ENCODE results near the gene HADHB.

Gene HADHB

DNA sequence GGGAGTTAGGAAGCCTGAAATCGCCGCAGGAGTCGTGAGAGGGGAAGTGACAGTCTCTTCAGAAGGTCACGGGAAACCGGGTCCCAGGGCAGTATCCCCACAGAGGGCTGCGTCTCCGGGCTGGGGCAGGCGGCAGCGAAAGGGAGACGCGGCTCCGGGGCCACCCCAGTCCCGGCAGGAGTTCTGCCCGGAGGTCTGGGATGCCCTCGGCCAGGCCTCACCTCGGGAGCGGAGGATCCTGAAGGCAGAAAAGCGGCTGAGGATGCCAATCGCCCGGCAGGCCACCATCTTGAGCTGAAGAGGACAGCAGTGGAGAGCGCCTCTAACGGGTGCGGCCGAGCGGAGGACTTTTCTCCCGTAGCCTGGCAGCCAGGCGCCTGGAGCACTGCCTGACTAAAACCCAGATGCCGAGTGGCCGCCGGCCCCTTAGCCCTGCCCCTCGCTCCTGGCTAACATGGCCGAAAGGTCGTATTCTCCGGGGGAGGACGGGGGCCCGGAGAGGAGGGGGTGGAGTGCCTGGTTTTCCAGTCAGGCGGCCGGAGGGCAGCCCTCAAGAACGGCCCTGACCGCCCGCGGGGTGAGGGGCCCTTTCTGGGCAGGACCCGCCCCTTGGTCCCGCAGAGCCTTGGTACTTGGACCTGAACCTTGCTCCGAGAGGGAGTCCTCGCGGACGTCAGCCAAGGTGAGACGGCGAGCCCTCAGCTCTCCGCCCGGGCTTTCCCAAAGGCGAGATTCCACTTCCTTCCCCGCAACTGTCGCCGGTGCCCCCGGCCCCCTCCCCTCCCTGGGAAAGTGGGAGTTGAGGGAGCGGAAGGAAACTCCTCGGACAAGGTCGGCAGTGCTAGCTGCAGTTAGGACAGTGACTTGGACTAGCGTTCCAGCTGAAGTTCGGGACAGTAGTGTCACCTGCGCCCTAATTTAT, at the start of gene HADHB, which contains the start of gene HADHA:
Gene HADHB (plus strand): TSS at position 631 of the 922 bp plus-strand sequence. CDS start 9,316 bp downstream, outside the sequence.
Gene HADHA (minus strand): TSS at position 324 of the 922 bp plus-strand sequence. CDS start 36 bp downstream, at position 288.
- Histone ChIP-seq H3K27ac (peak within 1 kb of the TSS; percentile 93 to 100 (median 99)), H3K4me3 (peak within 1 kb of the TSS; percentile 68 to 96 (median 88))

DNA sequence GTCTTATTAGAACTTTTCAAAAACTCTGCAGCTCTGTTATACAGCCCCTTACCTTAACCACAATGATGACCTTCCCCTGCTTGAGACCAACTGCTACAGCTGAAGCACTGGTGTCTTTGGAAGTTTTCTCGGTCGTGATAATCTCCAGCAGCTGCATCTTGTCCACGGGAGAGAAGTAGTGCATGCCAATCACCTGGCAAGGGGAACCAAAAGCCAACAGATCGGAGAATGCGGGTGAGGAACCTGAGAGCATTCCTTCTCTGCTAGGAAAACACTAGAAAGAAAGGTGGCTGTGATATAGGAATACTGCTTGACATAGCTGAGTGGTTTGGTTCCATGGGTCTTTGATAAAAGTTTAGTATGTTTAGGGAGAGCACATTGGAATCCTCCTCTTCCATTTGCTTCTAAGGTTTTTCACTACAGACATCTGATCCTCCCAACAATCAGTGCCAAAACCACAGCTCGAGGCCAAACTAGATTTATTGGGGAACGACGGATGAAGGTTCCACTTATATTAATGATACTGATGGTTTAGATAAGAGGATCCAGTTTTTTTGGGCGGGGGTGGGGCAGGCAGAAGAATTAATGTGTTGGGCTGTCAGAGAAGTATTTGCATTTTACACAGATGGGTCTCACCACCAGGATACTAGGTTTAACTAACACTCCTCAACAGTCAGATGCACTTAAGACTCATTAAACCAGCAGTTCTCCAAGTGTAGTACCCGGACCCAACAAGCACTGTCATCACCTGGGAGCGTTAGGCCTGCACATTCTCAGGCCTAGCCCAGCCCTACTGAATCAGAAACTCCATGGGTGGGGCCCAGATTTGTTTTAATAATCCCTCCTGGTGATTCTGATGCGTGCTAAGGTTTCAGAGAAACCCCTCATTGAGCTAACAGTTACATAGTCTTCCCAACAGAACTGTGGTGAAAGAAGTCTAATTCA, 49.4 kb upstream of the HADHB start:
- no peak overlapping the region for H3K4me3 ChIP-seq
- peak overlapping the region in 1 of 21 experiments; percentile 11 for H3K27ac ChIP-seq

DNA sequence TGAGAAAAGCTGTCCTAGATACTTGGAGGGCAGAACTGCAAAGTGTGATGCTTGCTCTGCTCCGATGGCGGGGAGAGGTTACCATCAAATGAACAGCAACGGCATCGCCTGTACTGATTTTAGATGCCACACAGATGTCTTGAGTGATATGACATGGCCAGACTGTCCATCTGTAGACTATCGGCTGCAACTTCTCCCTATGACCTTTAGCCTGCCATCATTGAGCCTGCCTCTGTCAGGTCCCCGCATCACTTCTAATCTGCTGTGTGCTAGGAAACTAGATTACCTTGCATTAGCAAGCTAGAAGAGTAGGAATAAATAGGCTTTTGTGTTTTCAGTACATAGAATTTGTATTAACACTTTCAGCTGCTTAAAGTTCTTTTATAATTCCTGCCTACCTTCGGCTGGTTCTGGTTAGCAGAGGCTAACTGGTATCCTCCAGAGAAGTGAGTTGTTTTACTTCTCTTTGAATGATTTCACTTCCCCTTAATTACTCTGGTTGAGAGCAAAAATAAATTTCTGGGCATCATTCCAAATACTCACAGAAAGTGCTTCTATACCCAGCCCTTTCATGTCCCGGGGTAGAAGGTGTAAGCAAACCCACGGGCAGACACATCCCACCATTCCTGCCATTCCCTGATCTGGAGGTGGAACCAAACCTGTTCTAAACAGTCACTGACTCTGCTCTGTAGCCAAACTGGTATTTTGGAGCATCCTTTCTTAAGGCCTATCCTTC, 47.9 kb upstream of the HADHB start:
- H3K27ac ChIP-seq = peak overlapping the region in 1 of 21 experiments; percentile 19
- H3K4me3 ChIP-seq = no peak overlapping the region

GRCh38 chr2:26197516-26197915, 47.2 kb upstream of the HADHB start:
- Histone ChIP-seq H3K4me3 (no peak overlapping the region), H3K27ac (no peak overlapping the region)

DNA sequence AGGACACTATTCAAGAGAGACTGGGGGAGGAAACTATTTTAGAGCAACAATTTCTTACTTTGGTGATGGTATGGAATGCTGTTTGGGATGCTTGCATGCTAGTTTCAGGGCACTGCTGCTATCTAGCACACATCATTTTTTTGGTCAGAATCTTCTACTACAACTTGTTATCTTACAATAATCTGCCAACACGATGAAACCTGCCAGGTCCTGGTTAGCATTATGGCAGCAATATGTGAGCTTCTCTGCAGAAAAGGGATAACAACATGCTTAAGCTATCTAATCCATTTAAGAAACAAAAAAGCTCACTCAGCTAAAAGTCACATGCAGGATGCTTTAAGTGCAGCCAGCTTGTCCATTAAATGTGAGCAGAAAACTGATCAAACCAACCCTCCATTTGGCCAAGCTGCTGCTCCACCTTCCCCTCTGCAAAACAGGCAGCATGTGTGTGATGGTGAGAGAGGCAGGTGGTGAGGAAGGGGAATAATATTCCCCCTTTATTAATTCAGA, 41.7 kb upstream of the HADHB start:
- no peak overlapping the region for H3K27ac ChIP-seq
- no peak overlapping the region for H3K4me3 ChIP-seq

GRCh38 chr2:26203906-26204305, 40.8 kb upstream of the HADHB start:
- H3K4me3 ChIP-seq = no peak overlapping the region
- H3K27ac ChIP-seq = no peak overlapping the region

DNA sequence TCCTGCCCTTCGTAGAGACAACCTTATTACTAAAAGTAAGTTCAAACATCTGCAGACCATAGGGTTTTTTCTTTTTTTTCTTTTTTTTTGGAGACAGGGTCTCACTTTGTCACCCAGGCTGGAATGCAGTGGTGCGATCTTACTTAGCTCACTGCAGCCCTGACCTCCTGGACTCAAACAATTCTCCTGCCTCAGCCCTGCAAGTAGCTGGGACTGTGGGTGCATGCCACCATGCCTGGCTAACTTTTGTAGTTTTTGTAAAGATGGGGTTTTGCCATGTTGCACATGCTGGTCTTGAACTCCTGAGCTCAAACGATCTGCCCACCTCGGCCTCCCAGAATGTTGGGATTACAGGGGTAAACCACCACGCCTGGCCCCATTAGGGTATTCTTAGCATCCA, 32.7 kb upstream of the HADHB start:
- Histone ChIP-seq H3K4me3 (no peak overlapping the region), H3K27ac (no peak overlapping the region)

DNA sequence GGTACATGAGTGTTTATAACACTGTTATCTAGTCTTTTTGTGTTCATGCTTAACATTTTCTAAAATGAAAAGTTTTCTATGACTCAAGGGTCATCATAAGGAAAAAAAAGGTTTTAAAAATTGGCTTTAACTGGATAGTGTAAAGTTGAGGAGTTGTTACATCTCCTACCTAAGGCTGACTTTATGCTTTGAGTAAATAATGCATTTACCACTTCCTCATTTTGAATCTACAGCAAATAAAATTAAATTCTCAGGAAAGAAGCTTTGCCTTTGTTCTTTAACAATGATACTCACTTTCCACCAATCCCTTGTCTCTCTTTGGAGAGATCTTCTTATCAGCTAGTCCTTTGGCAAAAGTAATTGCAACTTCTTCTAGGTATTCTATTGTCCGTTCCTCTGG, 30.0 kb upstream of the HADHB start:
- Histone ChIP-seq H3K4me3 (no peak overlapping the region), H3K27ac (no peak overlapping the region)

GRCh38 chr2:26215833-26216232, 28.9 kb upstream of the HADHB start:
- H3K27ac ChIP-seq = no peak overlapping the region
- H3K4me3 ChIP-seq = no peak overlapping the region

DNA sequence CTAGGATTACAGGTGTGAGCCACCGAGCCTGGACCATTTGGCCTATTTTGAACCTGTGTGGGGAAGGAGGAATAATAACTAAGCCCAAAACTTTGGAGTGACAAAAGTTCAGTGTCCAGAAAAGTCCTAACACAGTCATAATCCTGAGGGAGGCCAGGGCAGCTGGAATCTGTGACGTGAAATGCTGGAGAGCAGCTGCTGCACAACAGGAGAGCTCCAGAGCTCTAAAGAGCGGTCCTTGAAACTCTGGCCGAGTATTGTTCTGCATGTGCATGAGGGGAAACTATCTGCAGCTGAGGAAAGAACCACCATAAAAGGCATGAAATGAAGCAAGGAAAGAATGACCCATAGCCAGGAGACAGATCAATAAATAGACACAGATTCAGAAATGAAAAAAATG, 28.2 kb upstream of the HADHB start:
- Histone ChIP-seq H3K27ac (no peak overlapping the region), H3K4me3 (no peak overlapping the region)

DNA sequence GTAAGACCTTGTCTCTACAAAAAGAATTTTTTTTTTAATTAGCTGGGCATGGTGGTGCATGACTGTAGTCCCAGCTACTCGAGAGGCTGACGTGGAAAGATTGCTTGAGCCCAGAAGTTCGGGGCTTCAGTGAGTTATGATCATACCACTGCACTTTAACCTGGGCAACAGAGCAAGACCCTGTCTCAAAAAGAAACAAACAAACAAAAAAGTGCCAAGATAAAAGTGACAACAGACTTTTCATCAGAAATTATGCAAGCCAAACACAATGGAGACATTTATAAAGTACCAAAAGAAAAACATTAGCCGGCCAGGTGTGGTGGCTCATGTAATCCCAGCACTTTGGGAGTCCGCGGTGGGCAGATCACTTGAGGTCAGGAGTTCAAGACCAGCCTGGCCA, 27.0 kb upstream of the HADHB start:
- Histone ChIP-seq H3K4me3 (no peak overlapping the region), H3K27ac (no peak overlapping the region)

DNA sequence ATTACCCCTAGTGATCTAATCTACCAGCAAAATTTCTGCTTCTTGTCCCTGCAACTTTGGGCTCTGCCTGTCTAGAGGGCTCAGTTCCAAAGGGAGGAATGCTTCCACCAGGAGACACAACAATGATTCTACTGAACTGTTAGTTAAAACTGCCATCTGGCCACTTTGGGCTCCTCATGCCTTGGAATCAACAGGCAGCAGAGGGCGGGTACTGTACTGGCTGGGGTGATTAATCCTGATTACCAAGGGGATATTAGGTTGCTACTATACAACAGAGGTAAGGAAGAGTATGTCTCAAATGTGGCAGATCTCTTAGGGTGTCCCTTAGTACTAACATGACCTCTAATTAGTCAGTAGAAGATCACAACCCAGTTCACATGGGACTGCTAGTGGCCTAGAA, 21.7 kb upstream of the HADHB start:
- H3K27ac ChIP-seq = no peak overlapping the region
- H3K4me3 ChIP-seq = no peak overlapping the region

- Histone ChIP-seq H3K27ac (no peak overlapping the region), H3K4me3 (no peak overlapping the region)
Measured at GRCh38 chr2:26224095-26224494, 20.6 kb upstream of the HADHB start.

GRCh38 chr2:26229595-26229994, 15.1 kb upstream of the HADHB start:
- Histone ChIP-seq H3K27ac (no peak overlapping the region), H3K4me3 (no peak overlapping the region)

GRCh38 chr2:26230806-26231205, 13.9 kb upstream of the HADHB start:
- Histone ChIP-seq H3K27ac (no peak overlapping the region), H3K4me3 (no peak overlapping the region)

GRCh38 chr2:26235089-26235488, 9.7 kb upstream of the HADHB start:
- H3K27ac ChIP-seq = no peak overlapping the region
- no peak overlapping the region for H3K4me3 ChIP-seq

GRCh38 chr2:26237868-26238267, 6.9 kb upstream of the HADHB start:
- no peak overlapping the region for H3K4me3 ChIP-seq
- H3K27ac ChIP-seq = no peak overlapping the region

- Histone ChIP-seq H3K4me3 (no peak overlapping the region), H3K27ac (no peak overlapping the region)
Measured at GRCh38 chr2:26238311-26238958, 6.3 kb upstream of the HADHB start.

DNA sequence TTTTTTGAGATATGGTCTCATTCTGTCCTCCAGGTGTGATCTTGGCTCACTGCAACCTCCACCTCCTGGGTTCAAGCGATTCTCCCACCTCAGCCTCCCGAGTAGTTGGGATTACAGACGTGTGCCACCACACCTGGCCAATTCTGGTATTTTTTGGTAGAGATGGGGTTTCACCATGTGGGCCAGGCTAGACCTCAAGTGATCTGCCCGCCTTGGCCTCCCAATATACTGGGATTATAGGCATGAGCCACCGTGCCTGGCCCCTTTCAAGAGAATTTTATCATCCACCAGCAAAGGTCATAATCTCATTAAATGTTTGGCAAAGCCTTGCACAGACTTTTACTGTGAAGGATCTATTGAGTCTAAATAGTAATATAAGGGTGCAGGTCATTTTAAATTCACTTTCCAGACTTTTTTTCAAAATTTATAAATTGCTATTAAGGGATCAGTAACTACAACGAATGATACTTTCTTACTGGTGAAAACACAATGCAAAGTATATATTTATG, 2.8 kb upstream of the HADHB start:
- Histone ChIP-seq H3K27ac (no peak overlapping the region), H3K4me3 (no peak overlapping the region)

Measured in skin epidermis (tissue), 12 donors.